ENCODE data around the gene TFCP2L1. TPM values are rescaled to one million over a fixed set of nuclear protein-coding genes. Genes with fewer than 3 reads are reported as not detected.

The TFCP2L1 gene
- total RNA-seq, 1 donor = under 0.01 TPM

DNA sequence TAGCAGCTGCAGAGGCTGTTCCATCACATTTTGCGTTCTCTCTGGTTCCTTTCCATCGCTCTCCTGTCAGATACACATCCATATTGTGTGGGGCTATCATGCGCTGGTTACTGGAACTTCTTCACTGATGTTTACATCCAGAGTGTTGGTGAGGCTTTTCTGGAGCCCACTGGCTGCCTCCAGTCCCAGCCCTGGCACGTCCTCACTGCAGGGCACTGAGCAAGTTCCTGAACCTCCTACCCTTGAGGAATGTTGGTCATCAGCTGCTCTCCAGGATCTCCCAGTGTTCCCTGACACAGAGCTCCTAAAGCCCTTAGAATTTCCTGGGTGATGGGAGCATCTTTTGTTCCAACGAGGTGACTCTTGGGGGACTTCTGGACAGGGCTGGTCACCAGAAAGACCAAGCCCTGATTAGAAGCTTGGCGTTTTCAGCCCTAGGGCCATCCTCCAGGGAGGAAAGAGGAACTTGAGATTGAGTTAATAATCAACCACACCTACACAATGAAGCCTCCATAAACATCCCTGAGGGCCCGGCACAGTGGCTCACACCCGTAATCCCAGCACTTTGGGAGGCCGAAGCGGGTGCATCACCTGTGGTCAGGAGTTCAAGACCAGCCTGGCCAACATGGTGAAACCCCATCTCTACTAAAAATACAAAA, 81.3 kb downstream of the TFCP2L1 start:
- no peak overlapping the region for H3K4me3 ChIP-seq (ENCODE audit: insufficient read depth, low read length)
- H3K79me2 ChIP-seq (ENCODE audit: insufficient read depth, low read length) = no peaks in the 10 kb centered on the region
- no peaks in the 10 kb centered on the region for H4K20me1 ChIP-seq (ENCODE audit: insufficient read depth, low read length)
- no peaks in the 10 kb centered on the region for H3K27me3 ChIP-seq (ENCODE audit: insufficient read depth, low read length)
- H3K9me3 ChIP-seq (ENCODE audit: low read depth, low read length) = no peaks in the 10 kb centered on the region
- H3K36me3 ChIP-seq (ENCODE audit: insufficient read depth, low read length) = no peaks in the 10 kb centered on the region
- H3K27ac ChIP-seq (ENCODE audit: low read depth, low read length) = no peak overlapping the region
- no peak for DNase-seq (ENCODE audit: insufficient read length, low spot score, missing footprints)
- no peak overlapping the region for H2AFZ ChIP-seq (ENCODE audit: low read length)
- H3K4me2 ChIP-seq (ENCODE audit: insufficient read depth, low read length) = no peak overlapping the region
- TF ChIP-seq, protein P1, sequence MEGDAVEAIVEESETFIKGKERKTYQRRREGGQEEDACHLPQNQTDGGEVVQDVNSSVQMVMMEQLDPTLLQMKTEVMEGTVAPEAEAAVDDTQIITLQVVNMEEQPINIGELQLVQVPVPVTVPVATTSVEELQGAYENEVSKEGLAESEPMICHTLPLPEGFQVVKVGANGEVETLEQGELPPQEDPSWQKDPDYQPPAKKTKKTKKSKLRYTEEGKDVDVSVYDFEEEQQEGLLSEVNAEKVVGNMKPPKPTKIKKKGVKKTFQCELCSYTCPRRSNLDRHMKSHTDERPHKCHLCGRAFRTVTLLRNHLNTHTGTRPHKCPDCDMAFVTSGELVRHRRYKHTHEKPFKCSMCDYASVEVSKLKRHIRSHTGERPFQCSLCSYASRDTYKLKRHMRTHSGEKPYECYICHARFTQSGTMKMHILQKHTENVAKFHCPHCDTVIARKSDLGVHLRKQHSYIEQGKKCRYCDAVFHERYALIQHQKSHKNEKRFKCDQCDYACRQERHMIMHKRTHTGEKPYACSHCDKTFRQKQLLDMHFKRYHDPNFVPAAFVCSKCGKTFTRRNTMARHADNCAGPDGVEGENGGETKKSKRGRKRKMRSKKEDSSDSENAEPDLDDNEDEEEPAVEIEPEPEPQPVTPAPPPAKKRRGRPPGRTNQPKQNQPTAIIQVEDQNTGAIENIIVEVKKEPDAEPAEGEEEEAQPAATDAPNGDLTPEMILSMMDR (IDR thresholded peaks at IDR 0.05; ENCODE audit: extremely low read depth, low read depth, low read length) = no peak
- no peaks in the 10 kb centered on the region for H3K4me1 ChIP-seq (ENCODE audit: insufficient read depth, low read length)

DNA sequence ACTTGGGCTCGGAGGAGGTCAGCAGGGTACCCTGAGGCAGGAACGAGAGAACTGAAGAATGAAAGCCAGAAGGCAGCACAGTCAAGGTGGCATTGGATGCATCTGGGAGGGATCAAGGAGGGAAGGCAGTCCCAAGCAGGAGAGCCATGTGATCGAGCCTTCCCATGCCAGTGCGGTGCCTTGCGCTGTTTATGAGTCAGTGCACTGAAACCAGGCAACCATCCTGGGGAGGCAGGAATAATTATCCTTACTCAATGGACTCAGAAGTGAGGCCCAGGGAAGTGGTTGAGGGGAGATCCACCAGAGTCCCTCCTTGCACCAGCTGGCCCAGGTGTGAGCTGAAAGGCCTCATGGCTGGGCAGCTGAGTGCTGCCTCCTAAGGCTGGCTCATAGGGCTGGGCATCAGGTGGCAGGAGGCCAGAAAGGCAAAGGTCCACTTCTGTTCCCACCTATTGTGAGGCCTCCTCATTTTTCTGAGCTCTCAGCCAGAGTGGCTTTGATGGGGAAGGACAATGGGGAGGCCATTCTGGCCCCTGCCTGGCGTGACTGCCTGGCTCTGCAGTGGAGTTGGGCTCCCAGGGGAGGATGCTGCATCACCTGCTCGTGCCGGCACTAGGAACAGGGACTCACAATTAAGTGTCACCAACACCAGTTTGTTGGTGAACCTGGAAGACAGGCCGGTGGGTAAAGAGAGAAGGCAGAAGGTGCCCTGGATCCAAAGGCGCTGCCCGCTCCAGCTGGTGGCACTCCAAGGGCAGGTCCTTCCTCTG, 82.3 kb downstream of the TFCP2L1 start:
- Histone ChIP-seq H3K4me3 (ENCODE audit: insufficient read depth, low read length) (no peak overlapping the region), H3K27me3 (ENCODE audit: insufficient read depth, low read length) (no peaks in the 10 kb centered on the region), H3K36me3 (ENCODE audit: insufficient read depth, low read length) (no peaks in the 10 kb centered on the region), H3K27ac (ENCODE audit: low read depth, low read length) (no peak overlapping the region), H3K9me3 (ENCODE audit: low read depth, low read length) (no peaks in the 10 kb centered on the region), H3K4me2 (ENCODE audit: insufficient read depth, low read length) (no peak overlapping the region), H2AFZ (ENCODE audit: low read length) (no peak overlapping the region), H4K20me1 (ENCODE audit: insufficient read depth, low read length) (no peaks in the 10 kb centered on the region), H3K4me1 (ENCODE audit: insufficient read depth, low read length) (peaks cover 4% of the 10 kb centered on the region), H3K79me2 (ENCODE audit: insufficient read depth, low read length) (no peaks in the 10 kb centered on the region)
- no peak for DNase-seq (ENCODE audit: insufficient read length, low spot score, missing footprints)
- TF ChIP-seq, protein P1 (IDR thresholded peaks at IDR 0.05; ENCODE audit: extremely low read depth, low read depth, low read length) = no peak

DNA sequence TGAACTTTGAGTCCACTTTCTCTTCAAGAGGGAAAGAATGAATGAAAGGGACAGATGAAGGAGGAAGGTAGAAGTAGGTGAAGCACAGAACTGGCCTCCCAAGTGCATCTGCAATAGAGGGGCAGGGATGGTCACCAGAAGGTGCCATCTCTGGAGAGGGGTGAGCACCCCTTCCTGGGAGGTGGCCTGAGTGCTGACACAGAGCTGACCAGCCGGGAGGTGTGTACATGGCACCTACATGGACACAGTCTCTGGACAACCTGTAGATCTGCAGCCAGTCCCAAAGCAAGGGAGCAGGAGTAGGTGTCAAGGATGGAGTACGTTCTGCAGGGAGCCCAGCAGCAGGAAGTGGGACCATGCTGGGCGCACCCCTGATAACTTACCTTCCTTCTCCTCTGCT, 83.2 kb downstream of the TFCP2L1 start:
- H3K79me2 ChIP-seq (ENCODE audit: insufficient read depth, low read length) = no peaks in the 10 kb centered on the region
- no peak for DNase-seq (ENCODE audit: insufficient read length, low spot score, missing footprints)
- H3K36me3 ChIP-seq (ENCODE audit: insufficient read depth, low read length) = no peaks in the 10 kb centered on the region
- H3K4me2 ChIP-seq (ENCODE audit: insufficient read depth, low read length) = no peak overlapping the region
- H3K9me3 ChIP-seq (ENCODE audit: low read depth, low read length) = no peaks in the 10 kb centered on the region
- TF ChIP-seq, protein P1 (IDR thresholded peaks at IDR 0.05; ENCODE audit: extremely low read depth, low read depth, low read length) = no peak
- no peaks in the 10 kb centered on the region for H4K20me1 ChIP-seq (ENCODE audit: insufficient read depth, low read length)
- H3K27ac ChIP-seq (ENCODE audit: low read depth, low read length) = no peak overlapping the region
- H3K4me3 ChIP-seq (ENCODE audit: insufficient read depth, low read length) = no peak overlapping the region
- H2AFZ ChIP-seq (ENCODE audit: low read length) = no peak overlapping the region
- no peaks in the 10 kb centered on the region for H3K27me3 ChIP-seq (ENCODE audit: insufficient read depth, low read length)
- peaks cover 10% of the 10 kb centered on the region for H3K4me1 ChIP-seq (ENCODE audit: insufficient read depth, low read length)
